ENCODE data around the gene ABCE1. TPM values are rescaled to one million over a fixed set of nuclear protein-coding genes. Genes with fewer than 3 reads are reported as not detected.

Gene ABCE1
- total RNA-seq, 1 experiment from 2014 or later, result 100 TPM

- Mint-ChIP-seq H3K27ac (ENCODE audit: unreplicated experiment) (no peak overlapping the region), H3K27me3 (ENCODE audit: insufficient read depth, unreplicated experiment) (no peaks in the 10 kb centered on the region)
- CTCF ChIA-PET, result no interaction called here
Measured at GRCh38 chr4:145071560-145071959, 26.6 kb upstream of the ABCE1 start.

GRCh38 chr4:145075742-145076468 lies 22.2 kb upstream of the ABCE1 start:
- BruUV-seq (replicated peaks), result no TSS peak

More at GRCh38 chr4:145071560-145071959, 26.6 kb upstream of the ABCE1 start:
- no peaks in the 10 kb centered on the region for H3K9me3 ChIP-seq
- intact Hi-C loops (cut with micrococcal nuclease; ENCODE audit: unreplicated experiment), result no loop called here
- POLR2A ChIA-PET, result no interaction called here
- no peaks in the 10 kb centered on the region for H3K9me3 Mint-ChIP-seq (ENCODE audit: unreplicated experiment)
- no TSS peak for BruUV-seq (replicated peaks)
- no peak for TF ChIP-seq CTCF (IDR thresholded peaks at IDR 0.05; ENCODE audit: insufficient read depth in 1 of 2, low read depth in 1 of 2, low read length in 1 of 2, severe bottlenecking in 1 of 2, unreplicated experiment in 1 of 2)
- no peaks in the 10 kb centered on the region for H3K36me3 ChIP-seq (ENCODE audit: control insufficient read depth, insufficient read depth, low read length)
- no peak for DNase-seq
- no peak overlapping the region for H3K4me3 ChIP-seq (ENCODE audit: low read depth, low read length)
- peaks cover 1% of the 10 kb centered on the region for H3K4me1 ChIP-seq
- H3K27me3 ChIP-seq (replicated peaks; ENCODE audit: control insufficient read depth, insufficient read depth, low read length), result no peaks in the 10 kb centered on the region
- peaks cover 6% of the 10 kb centered on the region for H3K4me1 Mint-ChIP-seq (ENCODE audit: low read depth, unreplicated experiment)
- H3K36me3 Mint-ChIP-seq (ENCODE audit: insufficient read depth, unreplicated experiment), result peaks cover 7% of the 10 kb centered on the region
- H3K4me3 Mint-ChIP-seq (ENCODE audit: unreplicated experiment), result no peak overlapping the region

GRCh38 chr4:145076469-145076855 lies 21.6 kb upstream of the ABCE1 start:
- Histone ChIP-seq H3K36me3 (ENCODE audit: control insufficient read depth, insufficient read depth, low read length) (no peaks in the 10 kb centered on the region), H3K27me3 (replicated peaks; ENCODE audit: control insufficient read depth, insufficient read depth, low read length) (no peaks in the 10 kb centered on the region), H3K4me1 (no peaks in the 10 kb centered on the region), H3K9me3 (no peaks in the 10 kb centered on the region), H3K4me3 (ENCODE audit: low read depth, low read length) (no peak overlapping the region)
- Mint-ChIP-seq H3K4me3 (ENCODE audit: unreplicated experiment) (no peak overlapping the region), H3K4me1 (ENCODE audit: low read depth, unreplicated experiment) (peaks cover 6% of the 10 kb centered on the region), H3K27ac (ENCODE audit: unreplicated experiment) (no peak overlapping the region), H3K36me3 (ENCODE audit: insufficient read depth, unreplicated experiment) (peaks cover 29% of the 10 kb centered on the region), H3K27me3 (ENCODE audit: insufficient read depth, unreplicated experiment) (no peaks in the 10 kb centered on the region), H3K9me3 (ENCODE audit: unreplicated experiment) (no peaks in the 10 kb centered on the region)
- intact Hi-C loops (cut with micrococcal nuclease; ENCODE audit: unreplicated experiment), result no loop called here
- POLR2A ChIA-PET, result no interaction called here
- CTCF ChIA-PET, result no interaction called here
- TF ChIP-seq CTCF (IDR thresholded peaks at IDR 0.05; ENCODE audit: insufficient read depth in 1 of 2, low read depth in 1 of 2, low read length in 1 of 2, severe bottlenecking in 1 of 2, unreplicated experiment in 1 of 2), result no peak
- BruUV-seq (replicated peaks), result no TSS peak
- DNase-seq, result no peak

More at GRCh38 chr4:145075742-145076468, 22.2 kb upstream of the ABCE1 start:
- Histone ChIP-seq H3K9me3 (no peaks in the 10 kb centered on the region), H3K4me3 (ENCODE audit: low read depth, low read length) (no peak overlapping the region), H3K4me1 (no peaks in the 10 kb centered on the region), H3K27me3 (replicated peaks; ENCODE audit: control insufficient read depth, insufficient read depth, low read length) (no peaks in the 10 kb centered on the region), H3K36me3 (ENCODE audit: control insufficient read depth, insufficient read depth, low read length) (no peaks in the 10 kb centered on the region)
- Mint-ChIP-seq H3K9me3 (ENCODE audit: unreplicated experiment) (no peaks in the 10 kb centered on the region), H3K4me3 (ENCODE audit: unreplicated experiment) (no peak overlapping the region), H3K36me3 (ENCODE audit: insufficient read depth, unreplicated experiment) (peaks cover 29% of the 10 kb centered on the region), H3K27ac (ENCODE audit: unreplicated experiment) (no peak overlapping the region), H3K27me3 (ENCODE audit: insufficient read depth, unreplicated experiment) (no peaks in the 10 kb centered on the region), H3K4me1 (ENCODE audit: low read depth, unreplicated experiment) (peaks cover 6% of the 10 kb centered on the region)
- DNase-seq, result no peak
- ChIA-PET CTCF (no interaction called here), POLR2A (no interaction called here)
- intact Hi-C loops (cut with micrococcal nuclease; ENCODE audit: unreplicated experiment), result no loop called here
- no peak for TF ChIP-seq CTCF (IDR thresholded peaks at IDR 0.05; ENCODE audit: insufficient read depth in 1 of 2, low read depth in 1 of 2, low read length in 1 of 2, severe bottlenecking in 1 of 2, unreplicated experiment in 1 of 2)

All from Caco-2 (cell line).